Parathyroid adenoma (tissue), 2 donors: Measurements from ENCODE around the gene INKA1.

Experiments
- H2AFZ ChIP-seq: fragments of 300-600 bp; sonication (generic); one replicate; pipeline ENCODE4 v1.7.0; 2017; ENCODE audit warnings: antibody characterized with exemption, mild to moderate bottlenecking
- H3K27ac ChIP-seq: fragments of 300-600 bp; sonication (generic); one replicate; pipeline ENCODE4 v1.7.0; 2017
- H3K27me3 ChIP-seq: fragments of 300-600 bp; sonication (generic); one replicate; pipeline ENCODE4 v1.7.0; 2017; ENCODE audit warnings: low read length; ENCODE audit not compliant: control insufficient read depth, insufficient read depth
- H3K36me3 ChIP-seq: fragments of 300-600 bp; sonication (generic); one replicate; pipeline ENCODE4 v1.7.0; 2017; ENCODE audit warnings: low read length; ENCODE audit not compliant: control insufficient read depth, insufficient read depth
- H3K4me1 ChIP-seq: fragments of 300-600 bp; sonication (generic); one replicate; pipeline ENCODE4 v1.7.0; 2017; ENCODE audit warnings: control low read depth
- H3K4me2 ChIP-seq: fragments of 300-600 bp; sonication (generic); one replicate; pipeline ENCODE4 v1.7.0; 2017; ENCODE audit warnings: low read length
- H3K4me3 ChIP-seq: fragments of 300-600 bp; sonication (generic); one replicate; pipeline ENCODE4 v1.7.0; 2017; ENCODE audit warnings: low read depth, low read length
- H3K79me2 ChIP-seq: fragments of 300-600 bp; sonication (generic); one replicate; pipeline ENCODE4 v1.7.0; 2017; ENCODE audit warnings: control low read depth
- H3K9ac ChIP-seq: fragments of 300-600 bp; sonication (generic); one replicate; pipeline ENCODE4 v1.7.0; 2017; ENCODE audit warnings: mild to moderate bottlenecking
- H3K9me3 ChIP-seq: fragments of 300-600 bp; sonication (generic); one replicate; pipeline ENCODE4 v1.7.0; 2017; ENCODE audit warnings: low read length; ENCODE audit not compliant: control insufficient read depth
- CTCF ChIP-seq: fragments of 300-600 bp; sonication (generic); IDR thresholded peaks from one replicate; pipeline ENCODE4 v1.7.0; 2017; ENCODE audit warnings: antibody characterized with exemption, mild to moderate bottlenecking
- donor health status: primary hyperparathyroidism.

INKA1 gene

GRCh38 chr3:49787536-49787935, 15.5 kb upstream of the INKA1 start:
- peaks cover 23% of the 10 kb centered on the region for H3K79me2 ChIP-seq
- no peak for TF ChIP-seq CTCF
- H3K27me3 ChIP-seq, result no peaks in the 10 kb centered on the region
- no peak overlapping the region for H3K4me3 ChIP-seq
- no peak overlapping the region for H3K9ac ChIP-seq
- no peaks in the 10 kb centered on the region for H3K36me3 ChIP-seq
- peak overlapping the region; percentile 86 for H3K27ac ChIP-seq
- no peaks in the 10 kb centered on the region for H3K9me3 ChIP-seq
- H2AFZ ChIP-seq, result peak overlapping the region; percentile 99
- peak overlapping the region; percentile 91 for H3K4me2 ChIP-seq
- H3K4me1 ChIP-seq, result peaks cover 12% of the 10 kb centered on the region

- Histone ChIP-seq H3K4me3 (no peak overlapping the region), H3K9me3 (no peaks in the 10 kb centered on the region), H3K4me2 (no peak overlapping the region), H3K79me2 (peaks cover 20% of the 10 kb centered on the region), H3K27ac (no peak overlapping the region), H3K36me3 (no peaks in the 10 kb centered on the region), H3K4me1 (peaks cover 12% of the 10 kb centered on the region), H3K27me3 (no peaks in the 10 kb centered on the region), H3K9ac (no peak overlapping the region), H2AFZ (no peak overlapping the region)
- no peak for TF ChIP-seq CTCF
Observed at GRCh38 chr3:49788056-49788455, 15.0 kb upstream of the INKA1 start.

GRCh38 chr3:49790626-49791411, 12.2 kb upstream of the INKA1 start:
- H3K9ac ChIP-seq, result no peak overlapping the region

GRCh38 chr3:49791571-49791970, 11.5 kb upstream of the INKA1 start:
- H3K27ac ChIP-seq, result no peak overlapping the region
- H3K4me1 ChIP-seq, result peaks cover 5% of the 10 kb centered on the region
- no peaks in the 10 kb centered on the region for H3K36me3 ChIP-seq

More at GRCh38 chr3:49790626-49791411, 12.2 kb upstream of the INKA1 start:
- no peak overlapping the region for H3K27ac ChIP-seq
- no peaks in the 10 kb centered on the region for H3K27me3 ChIP-seq
- peaks cover 2% of the 10 kb centered on the region for H3K79me2 ChIP-seq
- H3K4me1 ChIP-seq, result peaks cover 5% of the 10 kb centered on the region
- H3K9me3 ChIP-seq, result no peaks in the 10 kb centered on the region
- H3K4me3 ChIP-seq, result no peak overlapping the region
- no peaks in the 10 kb centered on the region for H3K36me3 ChIP-seq
- H3K4me2 ChIP-seq, result no peak overlapping the region
- TF ChIP-seq CTCF, result no peak
- no peak overlapping the region for H2AFZ ChIP-seq

More at GRCh38 chr3:49791571-49791970, 11.5 kb upstream of the INKA1 start:
- Histone ChIP-seq H3K79me2 (peaks cover 2% of the 10 kb centered on the region), H3K4me3 (no peak overlapping the region), H3K9me3 (no peaks in the 10 kb centered on the region), H3K4me2 (no peak overlapping the region), H2AFZ (no peak overlapping the region), H3K27me3 (no peaks in the 10 kb centered on the region), H3K9ac (no peak overlapping the region)
- TF ChIP-seq CTCF, result no peak
